IPS-NIHi11 (cell line): Measurements from ENCODE around the gene BACE2.
"Not testable (repeated sequence)": the region's sequence is repeated elsewhere in the genome, so short reads cannot be mapped to it uniquely, and the experiment has no call there.

Experiments used
- DNase-seq: peaks from one replicate; pipeline ENCODE4 v3.0.0; 2012; ENCODE audit warnings: mixed read lengths, low spot score

The BACE2 gene

GRCh38 chr21:41215856-41216408 is 48.0 kb downstream of the BACE2 start:
- no peak for DNase-seq

DNA sequence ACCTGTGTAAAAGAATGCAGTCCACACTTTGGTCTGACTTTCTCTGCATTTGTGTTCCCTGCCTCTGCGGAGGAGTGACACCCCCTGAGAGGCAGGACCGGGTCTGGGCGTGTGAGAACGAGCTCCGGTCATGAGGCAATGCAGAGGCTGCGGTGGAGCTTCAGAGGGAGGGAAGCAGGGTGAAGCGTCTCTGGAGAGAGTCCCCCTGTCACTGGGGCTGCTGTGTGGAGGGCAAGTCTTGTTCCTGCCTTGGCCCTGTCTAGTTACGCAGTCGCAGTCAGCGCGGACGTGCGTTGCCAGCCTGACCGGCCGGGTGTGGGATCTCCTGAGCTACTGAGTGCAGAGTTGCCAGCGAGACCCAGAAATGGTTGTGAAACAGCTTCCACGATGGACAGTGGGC is 48.5 kb downstream of the BACE2 start:
- no peak for DNase-seq

- peak; percentile 49 for DNase-seq
These were observed 49.9 kb downstream of the BACE2 start for GRCh38 chr21:41217671-41218385.

- no peak for DNase-seq
These were observed 51.7 kb downstream of the BACE2 start for GRCh38 chr21:41219498-41220207.

DNA sequence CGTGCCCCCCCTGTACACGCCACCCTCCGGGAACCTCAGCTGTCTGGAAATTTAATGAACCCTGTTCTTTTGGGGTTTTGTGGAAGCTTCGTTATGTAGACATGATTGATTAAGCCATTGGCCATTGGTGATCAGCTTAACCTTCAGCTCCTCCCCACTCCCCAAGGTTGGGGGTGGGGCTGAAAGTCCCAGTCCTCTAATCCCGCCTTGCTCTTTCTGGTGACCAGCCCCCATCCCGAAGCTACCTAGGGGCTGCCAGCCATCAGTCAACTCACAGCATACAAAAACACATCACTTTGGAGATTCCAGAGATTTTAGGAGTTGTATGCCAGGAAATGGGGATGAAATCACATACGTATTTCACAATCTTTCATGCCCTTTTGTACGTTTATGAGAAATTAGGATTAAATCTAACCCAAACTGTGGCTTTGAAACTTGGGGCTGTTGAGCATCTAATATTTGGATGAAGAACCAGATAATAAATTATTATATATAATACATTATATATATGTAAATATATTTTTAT is 52.3 kb downstream of the BACE2 start:
- no peak for DNase-seq

DNA sequence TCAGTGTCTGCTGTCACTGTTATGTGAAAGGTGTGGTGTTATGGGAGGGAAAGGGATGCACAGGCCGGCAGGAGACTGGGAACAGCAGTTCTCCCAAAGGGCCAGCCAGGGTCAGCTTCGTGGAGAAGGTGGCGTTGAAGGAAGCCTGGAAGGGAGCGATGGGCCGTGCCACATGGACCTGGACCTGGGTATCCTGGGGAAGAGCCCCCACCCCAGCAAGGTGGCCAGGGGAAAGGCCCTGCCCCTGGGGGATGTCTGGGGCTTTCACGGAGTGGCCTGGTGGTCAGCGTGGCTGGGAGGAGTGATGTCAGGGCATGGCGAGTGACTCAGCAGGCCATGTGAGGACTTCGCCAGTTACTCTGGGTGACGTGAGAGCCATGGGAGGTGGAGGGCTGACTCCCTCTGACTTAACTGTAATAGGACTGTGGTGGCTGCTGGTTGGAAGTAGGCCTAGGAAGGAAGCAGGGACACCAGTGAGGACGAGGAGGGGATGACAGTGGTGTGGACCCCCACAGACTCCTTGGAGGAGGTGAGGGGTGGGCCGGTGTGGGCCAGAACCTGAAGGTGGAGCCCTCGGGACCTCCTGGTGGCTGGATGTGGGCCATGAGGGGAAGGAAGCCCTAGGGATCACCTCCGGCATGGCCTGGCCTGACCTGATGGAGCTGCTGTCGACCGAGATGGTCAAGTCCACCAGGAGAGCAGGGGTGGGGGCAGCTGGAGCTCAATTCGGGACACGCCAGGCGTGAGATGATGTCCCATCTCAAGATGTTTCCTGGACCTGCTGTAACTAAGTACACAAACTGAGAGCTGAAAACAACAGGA is 54.5 kb downstream of the BACE2 start:
- no peak for DNase-seq

- DNase-seq, result no peak
These were observed 58.9 kb downstream of the BACE2 start for GRCh38 chr21:41226853-41227252.

- DNase-seq, result no peak
These were observed 59.5 kb downstream of the BACE2 start for GRCh38 chr21:41227357-41228005.

DNA sequence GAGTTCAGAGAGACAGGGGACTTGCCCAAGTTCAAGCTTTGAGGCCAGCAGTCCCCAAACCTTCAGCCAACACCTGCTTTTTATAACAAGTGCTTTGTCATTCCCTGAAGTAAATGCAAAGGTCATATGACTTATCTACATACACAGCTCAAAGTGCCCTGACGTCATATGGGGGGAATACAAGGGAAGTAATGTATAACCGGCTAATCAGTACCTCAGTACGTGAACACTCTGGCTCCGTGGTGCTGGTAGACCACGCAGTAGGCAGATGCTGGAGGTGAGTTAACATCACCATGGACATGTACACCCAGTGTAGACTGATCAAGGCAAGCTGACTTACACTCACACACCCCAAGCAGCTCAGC is 60.0 kb downstream of the BACE2 start:
- DNase-seq, result no peak

DNA sequence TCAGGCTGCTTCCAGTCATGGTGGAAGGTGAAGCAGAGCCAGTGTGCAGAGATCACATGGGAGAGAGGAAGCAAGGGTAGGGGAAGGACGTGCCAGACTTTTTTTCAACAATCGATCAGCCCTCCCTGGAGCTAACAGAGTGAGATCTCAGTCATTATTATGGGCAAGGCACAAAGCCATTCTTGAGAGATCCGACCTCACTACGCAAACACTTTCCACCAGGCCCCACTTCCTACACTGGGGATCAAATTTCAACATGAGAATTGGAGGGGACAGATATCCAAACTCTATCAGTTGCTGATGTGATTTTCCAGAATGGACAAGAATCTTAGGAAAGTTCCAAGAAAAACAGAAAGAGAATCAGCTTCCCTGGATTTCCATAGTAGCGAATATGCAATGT is 60.5 kb downstream of the BACE2 start:
- DNase-seq, result no peak

- no peak for DNase-seq
These were observed 61.0 kb downstream of the BACE2 start for GRCh38 chr21:41228958-41229357.

GRCh38 chr21:41229509-41230248 is 61.7 kb downstream of the BACE2 start:
- no peak for DNase-seq

DNA sequence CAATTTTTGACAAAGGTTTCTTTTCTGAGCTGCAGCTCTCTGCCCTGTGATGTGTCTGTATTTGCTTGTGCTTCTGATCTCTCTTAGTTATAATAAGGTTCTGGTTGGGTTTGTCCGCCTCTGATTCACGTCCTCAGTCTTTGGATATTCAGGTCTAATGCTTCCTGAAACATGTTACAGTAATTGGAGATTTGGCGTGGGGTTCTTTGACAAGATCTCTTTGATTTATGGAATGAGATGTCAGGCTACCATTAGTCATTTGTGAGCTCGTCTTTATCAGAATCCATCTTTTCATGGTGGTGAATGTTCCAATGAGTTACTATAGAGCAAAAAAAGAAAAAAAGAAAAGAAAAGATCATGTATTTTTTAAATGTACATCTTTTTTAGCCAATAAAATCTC is 62.5 kb downstream of the BACE2 start:
- DNase-seq, result no peak

DNA sequence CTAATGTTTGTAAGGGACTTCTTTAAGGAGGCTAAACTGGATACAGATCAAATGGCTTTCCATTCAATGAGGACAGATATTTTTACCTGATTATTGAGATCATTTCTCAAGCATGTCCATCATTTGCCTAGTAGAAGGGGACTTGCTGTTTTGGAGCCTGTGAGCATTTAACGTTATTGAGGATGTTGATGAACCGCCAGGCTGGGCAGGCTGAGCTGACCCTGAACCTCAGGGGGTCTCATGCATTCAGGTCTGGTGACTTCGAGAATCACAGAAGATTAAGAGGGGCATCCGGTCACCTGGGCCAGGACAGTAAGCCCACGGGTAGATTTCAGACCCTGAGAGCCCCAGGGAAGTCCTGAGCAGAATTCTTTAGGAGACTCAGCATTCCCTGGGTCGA is 63.1 kb downstream of the BACE2 start:
- DNase-seq, result no peak

DNA sequence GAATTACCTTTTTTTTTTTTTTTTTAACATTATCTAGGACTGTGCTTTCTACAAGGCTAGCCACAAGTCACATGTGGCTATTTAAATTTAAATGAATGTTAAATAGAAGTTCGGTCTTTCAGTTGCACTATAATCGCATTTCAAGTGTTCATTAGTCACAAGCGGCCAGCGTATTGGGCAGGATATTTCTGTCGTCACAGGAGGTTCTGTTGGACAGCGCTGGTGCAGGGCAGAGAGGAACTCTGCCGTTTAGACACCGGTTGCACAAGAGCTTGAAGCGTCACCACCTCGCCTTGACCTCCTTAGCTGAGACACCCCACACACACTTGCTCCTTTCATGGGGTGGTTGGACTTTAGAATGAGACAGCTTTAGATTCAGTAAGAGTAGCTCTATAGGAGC is 64.1 kb downstream of the BACE2 start:
- no peak for DNase-seq

DNA sequence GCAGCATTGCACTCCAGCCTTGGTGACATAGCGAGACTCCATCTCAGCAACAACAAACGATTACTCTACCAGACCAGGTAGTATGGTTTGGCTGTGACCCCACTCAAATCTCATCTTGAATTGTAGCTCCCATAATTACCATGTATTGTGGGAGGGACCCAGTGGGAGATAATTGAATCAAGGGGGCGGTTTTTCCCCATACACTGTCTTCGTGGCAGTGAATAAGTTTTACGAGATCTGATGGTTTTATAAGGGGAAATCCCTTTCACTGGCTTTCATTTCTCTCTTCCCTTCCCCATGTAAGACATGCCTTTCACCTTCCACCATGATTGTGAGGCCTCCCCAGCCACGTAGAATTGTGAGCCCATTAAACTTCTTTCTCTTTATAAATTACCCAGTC is 66.0 kb downstream of the BACE2 start:
- DNase-seq, result no peak

GRCh38 chr21:41234569-41234968 is 66.6 kb downstream of the BACE2 start:
- DNase-seq, result no peak

- no peak for DNase-seq
These were observed 67.2 kb downstream of the BACE2 start for GRCh38 chr21:41235201-41235600.

GRCh38 chr21:41236352-41236973 is 68.5 kb downstream of the BACE2 start:
- DNase-seq, result no peak

DNA sequence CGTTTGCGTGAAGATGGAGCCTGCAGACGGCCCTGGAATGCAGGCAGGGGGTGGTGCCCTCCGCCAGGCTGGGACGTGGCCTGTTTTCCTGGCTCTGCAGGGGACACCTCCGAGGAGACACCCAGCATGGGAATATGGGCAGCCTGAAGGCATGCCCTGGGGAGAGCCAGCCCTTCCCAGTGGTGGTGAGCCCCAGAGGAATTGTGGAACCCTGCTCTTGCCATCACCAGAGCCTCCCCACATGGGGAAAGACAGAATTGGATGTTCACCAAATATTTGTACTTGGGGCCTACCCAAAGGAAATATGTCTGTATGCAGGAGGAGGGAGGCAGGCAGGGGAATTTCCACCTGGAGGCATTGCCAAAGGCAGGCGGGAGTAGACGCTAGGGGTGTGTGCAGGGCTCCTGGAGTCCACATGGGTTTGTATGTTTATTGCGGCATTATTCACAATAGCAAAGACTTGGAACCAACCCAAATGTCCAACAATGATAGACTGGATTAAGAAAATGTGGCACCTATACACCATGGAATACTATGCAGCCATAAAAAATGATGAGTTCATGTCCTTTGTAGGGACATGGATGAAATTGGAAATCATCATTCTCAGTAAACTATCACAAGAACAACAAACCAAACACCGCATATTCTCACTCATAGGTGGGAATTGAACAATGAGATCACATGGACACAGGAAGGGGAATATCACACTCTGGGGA is 70.3 kb downstream of the BACE2 start:
- DNase-seq, result not testable (repeated sequence)
